ENCODE data around the gene C16orf82. TPM values are rescaled to one million over a fixed set of nuclear protein-coding genes. Genes with fewer than 3 reads are reported as not detected.

C16orf82 gene
- polyA plus RNA-seq, 1 of the 3 experiments (the other 2 are of a cell fraction), result not detected

DNA sequence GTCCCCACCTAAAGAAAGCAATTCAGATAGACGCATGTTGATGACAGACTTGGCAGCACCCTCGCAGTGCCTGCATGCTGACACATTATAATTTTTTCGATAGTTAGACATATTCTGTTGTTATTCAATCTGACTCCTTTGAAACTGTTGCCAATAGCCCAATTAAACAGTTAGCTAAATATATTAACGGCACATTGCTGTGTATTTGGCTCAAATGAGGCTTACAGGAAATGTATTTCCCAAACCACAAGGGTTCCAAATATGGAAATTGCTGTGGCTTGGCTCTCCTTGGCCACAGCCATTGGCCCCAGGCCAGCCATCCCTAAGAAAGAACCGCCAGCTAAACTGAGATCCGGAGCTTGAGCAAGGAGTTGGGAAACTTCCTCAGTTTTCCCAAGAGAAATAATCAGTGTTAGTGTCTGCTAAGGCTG lies 31.1 kb downstream of the C16orf82 start:
- H3K4me1 ChIP-seq (ENCODE audit: control insufficient read depth in 1 of 2, insufficient read depth in 2 of 2, low read depth in 1 of 2, low read length in 1 of 2), result no peaks in the 10 kb centered on the region
- no peaks in the 10 kb centered on the region for H3K27me3 ChIP-seq (ENCODE audit: insufficient read depth)
- 4% methylated on average over 6 of the region's 6 CpGs for WGBS (ENCODE audit: low lambda C conversion rate)
- no peaks in the 10 kb centered on the region for H3K9me2 ChIP-seq
- H4K20me1 ChIP-seq (ENCODE audit: insufficient read depth), result no peaks in the 10 kb centered on the region
- no peaks in the 10 kb centered on the region for H3K79me2 ChIP-seq (ENCODE audit: insufficient read depth)
- no peaks in the 10 kb centered on the region for H3K9me3 ChIP-seq
- POLR2A ChIA-PET, result no interaction called here
- no peaks in the 10 kb centered on the region for H3K36me3 ChIP-seq (replicated peaks in 1 of 2; ENCODE audit: control insufficient read depth in 1 of 2, insufficient read depth in 2 of 2, low read length in 1 of 2)
- TF ChIP-seq EP300 (IDR thresholded peaks at IDR 0.05; ENCODE audit: borderline replicate concordance in 1 of 2, low read depth in 1 of 2, low read length in 1 of 2) (no peak), RAD21 (IDR thresholded peaks at IDR 0.05; ENCODE audit: low read length) (no peak), ELF1 (IDR thresholded peaks at IDR 0.05) (no peak), GABPA (IDR thresholded peaks at IDR 0.05; ENCODE audit: low read depth) (no peak), RFX5 (IDR thresholded peaks at IDR 0.05; ENCODE audit: low read length) (no peak)
- no peak for DNase-seq
- no peak overlapping the region for H3K9ac ChIP-seq
- no peak overlapping the region for H2AFZ ChIP-seq (ENCODE audit: low read depth)
- CTCF ChIA-PET, result interaction anchor here (1.5 to 2.3 kb wide), 2 partner anchors 12 to 138 kb away, joined by 4 to 11 read pairs; no protein-coding TSS in a partner anchor
- no peak overlapping the region for H3K4me3 ChIP-seq (ENCODE audit: low read depth in 2 of 2, low read length in 1 of 2)
- H3K27ac ChIP-seq (ENCODE audit: low read depth in 2 of 2, low read length in 1 of 2), result no peak overlapping the region
- H3F3A ChIP-seq (replicated peaks; ENCODE audit: insufficient read depth), result no peaks in the 10 kb centered on the region
- H3K4me2 ChIP-seq, result no peak overlapping the region

DNA sequence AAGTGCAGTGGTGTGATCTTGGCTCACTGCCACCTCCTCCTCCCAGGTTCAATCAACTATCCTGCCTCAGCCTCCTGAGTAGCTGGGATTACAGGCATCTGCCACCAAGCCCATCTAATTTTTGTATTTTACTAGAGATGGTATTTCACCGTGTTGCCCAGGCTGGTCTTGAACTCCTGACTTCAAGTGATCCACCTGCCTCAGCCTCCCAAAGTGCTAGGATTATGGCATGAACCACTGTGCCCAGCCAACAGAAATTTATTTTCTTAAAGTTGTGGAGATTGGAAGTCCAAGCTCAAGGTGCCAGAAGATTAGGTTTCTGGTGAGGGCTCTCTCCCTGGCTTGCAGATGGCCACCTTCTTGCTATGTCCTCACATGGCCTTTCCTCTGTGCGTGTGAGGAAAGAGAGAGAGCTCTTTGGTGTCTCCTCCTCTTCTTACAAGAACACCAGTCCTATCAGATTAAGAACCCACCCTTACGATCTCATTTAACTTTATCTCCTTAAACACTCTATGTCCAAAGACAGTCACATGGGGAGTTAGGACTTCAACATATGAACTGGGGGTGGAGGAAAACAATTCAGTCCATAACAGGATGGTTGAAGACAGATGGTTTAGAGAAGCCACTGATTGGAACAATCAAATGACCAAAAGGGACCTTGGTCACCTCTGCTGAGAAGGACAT lies 31.8 kb downstream of the C16orf82 start:
- Histone ChIP-seq H3K27ac (ENCODE audit: low read depth in 2 of 2, low read length in 1 of 2) (no peak overlapping the region), H3K4me3 (ENCODE audit: low read depth in 2 of 2, low read length in 1 of 2) (no peak overlapping the region), H3K9ac (no peak overlapping the region), H3K27me3 (ENCODE audit: insufficient read depth) (no peaks in the 10 kb centered on the region), H2AFZ (ENCODE audit: low read depth) (no peak overlapping the region), H3F3A (replicated peaks; ENCODE audit: insufficient read depth) (no peaks in the 10 kb centered on the region), H3K79me2 (ENCODE audit: insufficient read depth) (no peaks in the 10 kb centered on the region), H3K9me2 (no peaks in the 10 kb centered on the region), H3K4me1 (ENCODE audit: control insufficient read depth in 1 of 2, insufficient read depth in 2 of 2, low read depth in 1 of 2, low read length in 1 of 2) (no peaks in the 10 kb centered on the region), H3K9me3 (no peaks in the 10 kb centered on the region), H3K36me3 (replicated peaks in 1 of 2; ENCODE audit: control insufficient read depth in 1 of 2, insufficient read depth in 2 of 2, low read length in 1 of 2) (no peaks in the 10 kb centered on the region), H3K4me2 (no peak overlapping the region), H4K20me1 (ENCODE audit: insufficient read depth) (no peaks in the 10 kb centered on the region)
- ChIA-PET POLR2A (no interaction called here), CTCF (interaction anchor here (1.0 to 2.3 kb wide), 3 partner anchors 11 to 137 kb away, joined by 4 to 11 read pairs (median 11); no protein-coding TSS in a partner anchor)
- TF ChIP-seq, protein P1, sequence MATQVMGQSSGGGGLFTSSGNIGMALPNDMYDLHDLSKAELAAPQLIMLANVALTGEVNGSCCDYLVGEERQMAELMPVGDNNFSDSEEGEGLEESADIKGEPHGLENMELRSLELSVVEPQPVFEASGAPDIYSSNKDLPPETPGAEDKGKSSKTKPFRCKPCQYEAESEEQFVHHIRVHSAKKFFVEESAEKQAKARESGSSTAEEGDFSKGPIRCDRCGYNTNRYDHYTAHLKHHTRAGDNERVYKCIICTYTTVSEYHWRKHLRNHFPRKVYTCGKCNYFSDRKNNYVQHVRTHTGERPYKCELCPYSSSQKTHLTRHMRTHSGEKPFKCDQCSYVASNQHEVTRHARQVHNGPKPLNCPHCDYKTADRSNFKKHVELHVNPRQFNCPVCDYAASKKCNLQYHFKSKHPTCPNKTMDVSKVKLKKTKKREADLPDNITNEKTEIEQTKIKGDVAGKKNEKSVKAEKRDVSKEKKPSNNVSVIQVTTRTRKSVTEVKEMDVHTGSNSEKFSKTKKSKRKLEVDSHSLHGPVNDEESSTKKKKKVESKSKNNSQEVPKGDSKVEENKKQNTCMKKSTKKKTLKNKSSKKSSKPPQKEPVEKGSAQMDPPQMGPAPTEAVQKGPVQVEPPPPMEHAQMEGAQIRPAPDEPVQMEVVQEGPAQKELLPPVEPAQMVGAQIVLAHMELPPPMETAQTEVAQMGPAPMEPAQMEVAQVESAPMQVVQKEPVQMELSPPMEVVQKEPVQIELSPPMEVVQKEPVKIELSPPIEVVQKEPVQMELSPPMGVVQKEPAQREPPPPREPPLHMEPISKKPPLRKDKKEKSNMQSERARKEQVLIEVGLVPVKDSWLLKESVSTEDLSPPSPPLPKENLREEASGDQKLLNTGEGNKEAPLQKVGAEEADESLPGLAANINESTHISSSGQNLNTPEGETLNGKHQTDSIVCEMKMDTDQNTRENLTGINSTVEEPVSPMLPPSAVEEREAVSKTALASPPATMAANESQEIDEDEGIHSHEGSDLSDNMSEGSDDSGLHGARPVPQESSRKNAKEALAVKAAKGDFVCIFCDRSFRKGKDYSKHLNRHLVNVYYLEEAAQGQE (IDR thresholded peaks at IDR 0.05; ENCODE audit: low read depth, low read length), result no peak
- TF ChIP-seq GATA2 (CRISPR knock-in tag; IDR thresholded peaks at IDR 0.05) (no peak), NFIC (IDR thresholded peaks at IDR 0.05; ENCODE audit: borderline replicate concordance) (no peak), MXI1 (IDR thresholded peaks at IDR 0.05; ENCODE audit: low read depth, low read length) (no peak), CHD2 (IDR thresholded peaks at IDR 0.05; ENCODE audit: low read length, partially characterized antibody) (no peak), GABPA (IDR thresholded peaks at IDR 0.05; ENCODE audit: low read depth) (no peak), MAX (IDR thresholded peaks at IDR 0.05; ENCODE audit: low read depth) (no peak), RFX5 (IDR thresholded peaks at IDR 0.05; ENCODE audit: low read length) (no peak), EZH2phosphoT487 (IDR thresholded peaks at IDR 0.05; ENCODE audit: borderline replicate concordance, low read depth) (no peak)
- TF ChIP-seq, protein P2, sequence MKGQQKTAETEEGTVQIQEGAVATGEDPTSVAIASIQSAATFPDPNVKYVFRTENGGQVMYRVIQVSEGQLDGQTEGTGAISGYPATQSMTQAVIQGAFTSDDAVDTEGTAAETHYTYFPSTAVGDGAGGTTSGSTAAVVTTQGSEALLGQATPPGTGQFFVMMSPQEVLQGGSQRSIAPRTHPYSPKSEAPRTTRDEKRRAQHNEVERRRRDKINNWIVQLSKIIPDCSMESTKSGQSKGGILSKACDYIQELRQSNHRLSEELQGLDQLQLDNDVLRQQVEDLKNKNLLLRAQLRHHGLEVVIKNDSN (IDR thresholded peaks at IDR 0.05; ENCODE audit: borderline replicate concordance, low read depth), result no peak
- no peak for DNase-seq
- WGBS (ENCODE audit: low lambda C conversion rate), result 26% methylated on average over 3 of the region's 3 CpGs
